GM21786 (cell line): ENCODE results near the gene RPP25L.

Experiments used
- ATAC-seq: cut with Tn5 transposase; IDR thresholded peaks from one replicate; pipeline ENCODE4 v1.9.1; 2021; ENCODE audit not compliant: unreplicated experiment

RPP25L gene

GRCh38 chr9:34588671-34589635, 22.9 kb downstream of the RPP25L start:
- ATAC-seq: no peak

- no peak for ATAC-seq
Measured at GRCh38 chr9:34587271-34587670, 24.6 kb downstream of the RPP25L start.

GRCh38 chr9:34585946-34586669, 25.8 kb downstream of the RPP25L start:
- ATAC-seq: no peak

- no peak for ATAC-seq
Measured at GRCh38 chr9:34584970-34585369, 26.9 kb downstream of the RPP25L start.

- ATAC-seq: no peak
Measured at GRCh38 chr9:34582787-34583186, 29.1 kb downstream of the RPP25L start.

GRCh38 chr9:34581318-34581717, 30.6 kb downstream of the RPP25L start:
- ATAC-seq: no peak

GRCh38 chr9:34580358-34580757, 31.5 kb downstream of the RPP25L start:
- ATAC-seq: no peak

GRCh38 chr9:34579808-34580163, 32.1 kb downstream of the RPP25L start:
- ATAC-seq: no peak

- ATAC-seq: no peak
Measured at GRCh38 chr9:34579104-34579807, 32.6 kb downstream of the RPP25L start.

GRCh38 chr9:34578241-34579103, 33.4 kb downstream of the RPP25L start:
- no peak for ATAC-seq

GRCh38 chr9:34577400-34578240, 34.3 kb downstream of the RPP25L start:
- no peak for ATAC-seq

- ATAC-seq: no peak
Measured at GRCh38 chr9:34576597-34577399, 35.1 kb downstream of the RPP25L start.

- no peak for ATAC-seq
Measured at GRCh38 chr9:34575862-34576596, 35.9 kb downstream of the RPP25L start.

- no peak for ATAC-seq
Measured at GRCh38 chr9:34575241-34575640, 36.7 kb downstream of the RPP25L start.

GRCh38 chr9:34574571-34574970, 37.3 kb downstream of the RPP25L start:
- ATAC-seq: no peak

GRCh38 chr9:34573599-34574325, 38.1 kb downstream of the RPP25L start:
- ATAC-seq: no peak

- no peak for ATAC-seq
Measured at GRCh38 chr9:34572628-34573027, 39.3 kb downstream of the RPP25L start.

- ATAC-seq: no peak
Measured at GRCh38 chr9:34572092-34572491, 39.8 kb downstream of the RPP25L start.
